ENCODE data around the gene MYD88.
A peak's percentile ranks its signal among the peaks of the same experiment; 100 is the strongest.

MYD88 gene

DNA sequence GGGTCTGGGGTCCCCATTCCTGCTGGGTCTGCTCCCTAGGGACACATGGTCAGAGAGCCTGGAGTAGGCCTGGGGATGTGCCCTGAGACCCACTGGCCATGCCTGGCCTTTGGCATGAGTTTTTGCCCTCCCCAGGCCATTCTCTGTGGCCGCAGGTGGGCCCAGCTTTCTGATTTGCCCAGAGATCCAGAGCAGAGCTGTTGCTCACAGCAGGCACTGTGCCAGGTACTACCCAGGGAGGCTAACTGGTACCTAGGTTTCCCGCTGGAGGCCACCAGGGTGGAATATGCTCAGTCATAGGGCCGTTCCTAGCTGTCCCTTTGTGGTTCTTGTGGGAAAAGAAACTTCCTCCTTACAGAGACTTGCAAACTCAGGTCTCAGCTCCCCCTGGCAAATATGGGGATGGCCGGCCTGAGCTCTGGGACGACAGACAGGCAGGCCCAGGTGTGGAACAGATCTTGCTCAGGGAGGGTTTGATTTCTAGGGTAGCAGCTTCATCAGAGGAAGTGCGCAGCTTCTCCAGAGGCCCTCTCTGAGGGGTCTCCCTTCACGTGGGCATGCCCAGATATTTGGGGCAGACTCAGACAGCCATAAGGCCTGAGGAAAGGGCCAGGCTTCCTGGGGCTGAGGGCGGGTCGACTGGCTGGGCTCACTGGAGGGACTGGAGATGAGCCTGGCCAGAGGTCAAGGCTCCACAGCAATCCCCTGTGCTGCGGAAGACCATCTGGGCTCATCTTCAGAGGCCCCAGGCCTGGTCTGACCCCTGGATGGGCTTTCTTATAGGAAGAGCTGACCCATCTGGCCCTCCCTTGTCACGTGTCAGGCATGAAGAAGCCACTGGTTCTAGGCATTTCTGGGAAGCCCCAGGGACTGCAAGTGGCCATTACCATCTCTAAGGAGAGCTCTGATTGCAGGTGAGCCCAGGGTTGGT is 29.5 kb upstream of the MYD88 start:
- DNase-seq: no peak
- no peak overlapping the region for H3K27ac Mint-ChIP-seq

DNA sequence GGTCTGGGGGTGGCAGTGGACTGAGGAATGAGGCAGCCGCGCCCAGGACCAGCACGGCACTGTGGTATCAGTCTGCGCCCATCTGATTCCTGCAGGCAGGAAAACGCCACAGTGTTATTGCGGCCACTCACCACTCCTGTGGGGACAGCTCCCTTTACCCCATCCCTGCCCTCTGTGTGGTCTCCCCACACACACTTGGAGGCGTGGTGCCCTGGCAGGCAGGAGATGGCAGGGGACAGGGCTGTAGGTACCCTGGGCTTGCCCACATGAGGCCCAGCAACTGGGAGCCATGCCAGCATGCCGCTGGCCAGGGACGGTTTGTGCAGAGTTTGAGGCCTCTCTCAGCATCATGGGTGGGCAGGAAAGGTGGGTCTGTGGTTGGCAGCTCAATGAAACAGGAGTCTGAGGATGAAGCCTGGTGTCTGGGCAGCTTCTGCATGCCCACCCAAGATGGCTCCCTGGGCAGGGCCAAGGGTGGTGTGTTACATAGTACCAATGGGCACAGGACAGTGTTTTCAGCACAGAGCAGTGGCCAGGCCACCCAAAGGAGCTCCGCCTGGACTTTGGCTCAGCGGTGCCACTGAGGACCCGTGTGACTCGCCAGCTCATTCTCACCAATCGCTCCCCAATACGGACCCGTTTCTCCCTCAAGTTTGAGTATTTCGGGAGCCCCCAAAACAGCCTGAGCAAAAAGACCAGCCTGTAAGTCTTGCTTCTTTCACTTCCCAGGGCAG is 28.7 kb upstream of the MYD88 start:
- H3K4me3 Mint-ChIP-seq: no peak overlapping the region
- no peak overlapping the region for H3K27ac Mint-ChIP-seq
- no peaks in the 10 kb centered on the region for H3K36me3 Mint-ChIP-seq
- peaks cover 2% of the 10 kb centered on the region for H3K9me3 Mint-ChIP-seq
- no peak for DNase-seq
- H3K27me3 Mint-ChIP-seq: peaks cover 1% of the 10 kb centered on the region
- CTCF ChIA-PET: interaction anchor here (0.6 to 1.5 kb wide), 2 partner anchors 8 to 237 kb away, joined by 3 to 5 read pairs; partner anchors contain the start of gene XYLB
- no peaks in the 10 kb centered on the region for H3K4me1 Mint-ChIP-seq

More for the DNA sequence above, 29.5 kb upstream of the MYD88 start:
- Mint-ChIP-seq H3K4me1 (no peaks in the 10 kb centered on the region), H3K4me3 (no peak overlapping the region), H3K36me3 (no peaks in the 10 kb centered on the region), H3K27me3 (peaks cover 3% of the 10 kb centered on the region), H3K9me3 (peaks cover 2% of the 10 kb centered on the region)
- CTCF ChIA-PET: interaction anchor here (0.6 to 1.5 kb wide), 3 partner anchors 9 to 238 kb away, joined by 3 to 5 read pairs (median 3); partner anchors contain the start of gene XYLB

DNA sequence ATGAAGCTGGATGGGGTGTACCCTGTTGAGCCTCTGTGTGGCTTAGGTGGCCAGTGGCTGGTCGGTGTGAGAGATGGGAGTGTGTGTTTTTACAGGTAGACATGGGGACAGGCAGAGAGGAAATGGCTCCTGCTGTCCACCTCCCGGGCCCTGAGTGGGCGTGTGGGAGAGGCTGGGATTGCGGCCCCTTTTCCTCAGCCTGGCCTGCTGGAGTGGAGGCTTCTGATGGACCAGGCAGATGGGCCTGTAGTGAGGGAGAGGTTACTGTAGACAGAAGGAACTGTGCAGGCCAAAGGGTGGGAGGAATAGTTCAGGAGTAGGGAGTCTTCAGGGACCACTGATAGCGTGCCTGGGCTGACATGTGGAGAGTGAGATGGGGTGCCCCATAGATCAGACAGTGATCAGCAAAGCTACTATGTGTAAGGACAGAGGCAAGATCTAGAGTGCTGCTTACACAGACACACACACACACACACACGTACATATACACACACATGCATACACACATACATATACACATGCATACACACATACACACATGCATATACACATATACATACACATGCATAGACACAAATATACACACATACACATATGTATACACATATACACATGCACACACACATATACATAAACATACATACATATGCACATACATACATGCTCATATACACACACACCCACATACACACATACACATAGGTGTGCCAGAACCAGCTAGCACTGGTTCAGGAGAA is 28.0 kb upstream of the MYD88 start:
- Mint-ChIP-seq H3K27me3 (peaks cover 4% of the 10 kb centered on the region), H3K27ac (no peak overlapping the region), H3K9me3 (no peaks in the 10 kb centered on the region), H3K36me3 (no peaks in the 10 kb centered on the region), H3K4me1 (no peaks in the 10 kb centered on the region), H3K4me3 (no peak overlapping the region)
- no peak for DNase-seq
- CTCF ChIA-PET: interaction anchor here (0.9 kb wide), 1 partner anchor 136 kb away, joined by 3 read pairs; no protein-coding TSS in a partner anchor

DNA sequence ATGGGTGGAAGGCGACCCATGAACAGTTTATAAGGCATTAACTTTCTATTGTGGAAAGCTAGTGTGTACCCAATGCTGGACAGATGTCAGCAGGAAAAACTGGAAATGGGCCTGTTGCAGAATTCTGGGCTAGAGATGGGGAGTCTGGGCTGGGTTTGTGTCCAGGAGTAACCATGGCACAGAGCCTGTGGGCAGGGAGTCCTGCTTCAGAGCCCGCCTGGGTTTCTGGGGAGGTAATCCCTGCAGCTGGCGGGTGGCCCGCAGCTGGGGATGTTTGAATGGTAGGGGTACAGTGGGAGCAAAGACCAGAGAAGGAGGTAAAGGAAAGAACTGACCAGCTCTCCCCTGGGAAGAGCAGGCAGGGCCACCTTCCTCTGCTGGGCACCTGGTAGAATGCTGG is 27.3 kb upstream of the MYD88 start:
- no peaks in the 10 kb centered on the region for H3K36me3 Mint-ChIP-seq
- no peak for DNase-seq
- H3K27me3 Mint-ChIP-seq: peaks cover 6% of the 10 kb centered on the region
- no peaks in the 10 kb centered on the region for H3K4me1 Mint-ChIP-seq
- H3K27ac Mint-ChIP-seq: no peak overlapping the region
- no peaks in the 10 kb centered on the region for H3K9me3 Mint-ChIP-seq
- CTCF ChIA-PET: interaction anchor here (0.9 kb wide), 1 partner anchor 136 kb away, joined by 3 read pairs; no protein-coding TSS in a partner anchor
- no peak overlapping the region for H3K4me3 Mint-ChIP-seq

DNA sequence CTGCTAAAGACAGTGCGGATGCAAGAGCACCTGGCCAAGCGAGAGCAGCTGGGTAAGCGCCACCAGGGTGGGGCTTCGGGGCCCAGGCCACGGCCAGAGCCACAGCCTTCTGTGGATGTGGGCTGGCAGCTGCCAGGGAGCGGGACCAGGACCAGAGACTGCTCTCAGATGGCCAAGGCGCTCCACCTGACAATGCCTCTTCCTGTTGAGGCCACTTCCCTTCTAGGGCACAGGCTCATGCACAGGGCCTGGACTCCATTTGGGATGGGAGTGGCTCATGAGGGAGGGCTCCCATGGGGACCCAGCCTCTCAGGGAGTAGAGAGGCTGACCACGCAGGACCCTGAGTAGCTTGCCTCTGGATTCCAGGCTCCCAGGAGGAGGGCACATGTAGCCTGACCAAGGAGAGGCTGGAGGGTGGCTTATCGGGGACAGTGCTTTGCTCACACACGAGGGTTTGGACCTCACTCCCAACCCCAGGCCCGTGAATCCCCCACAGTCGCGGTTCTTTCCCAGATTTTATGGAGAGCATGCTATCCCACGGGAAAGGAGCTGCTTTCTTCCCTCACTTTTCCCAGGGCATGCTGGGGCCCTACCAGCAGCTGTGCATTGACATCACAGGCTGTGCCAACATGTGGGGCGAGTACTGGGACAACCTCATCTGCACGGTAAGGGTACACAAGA is 26.6 kb upstream of the MYD88 start:
- Mint-ChIP-seq H3K4me1 (no peaks in the 10 kb centered on the region), H3K4me3 (no peak overlapping the region), H3K27me3 (peaks cover 6% of the 10 kb centered on the region), H3K36me3 (no peaks in the 10 kb centered on the region), H3K27ac (no peak overlapping the region), H3K9me3 (no peaks in the 10 kb centered on the region)
- no peak for DNase-seq
- CTCF ChIA-PET: no interaction called here

DNA sequence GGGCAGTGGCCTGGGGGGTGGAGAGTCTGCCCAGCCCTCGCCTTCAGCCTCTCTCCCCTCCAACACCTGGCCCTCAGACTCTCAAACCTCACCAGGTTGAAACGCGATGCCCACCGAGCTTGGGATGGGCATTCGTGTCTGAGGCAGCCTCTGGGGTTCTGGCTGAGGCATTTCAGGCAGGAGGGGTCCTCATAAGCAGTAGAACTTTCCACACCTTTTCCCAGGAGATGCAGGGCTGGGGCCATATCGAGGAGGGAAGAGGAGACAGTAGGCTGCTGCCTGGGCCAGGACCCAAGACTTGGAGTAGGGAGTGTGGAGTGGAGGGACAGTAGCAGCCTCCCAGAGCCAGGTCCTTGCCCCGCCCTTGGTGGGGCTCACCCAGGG is 26.1 kb upstream of the MYD88 start:
- Mint-ChIP-seq H3K27me3 (peaks cover 6% of the 10 kb centered on the region), H3K4me1 (no peaks in the 10 kb centered on the region), H3K4me3 (no peak overlapping the region), H3K27ac (no peak overlapping the region), H3K36me3 (no peaks in the 10 kb centered on the region), H3K9me3 (no peaks in the 10 kb centered on the region)
- CTCF ChIA-PET: no interaction called here
- DNase-seq: no peak

DNA sequence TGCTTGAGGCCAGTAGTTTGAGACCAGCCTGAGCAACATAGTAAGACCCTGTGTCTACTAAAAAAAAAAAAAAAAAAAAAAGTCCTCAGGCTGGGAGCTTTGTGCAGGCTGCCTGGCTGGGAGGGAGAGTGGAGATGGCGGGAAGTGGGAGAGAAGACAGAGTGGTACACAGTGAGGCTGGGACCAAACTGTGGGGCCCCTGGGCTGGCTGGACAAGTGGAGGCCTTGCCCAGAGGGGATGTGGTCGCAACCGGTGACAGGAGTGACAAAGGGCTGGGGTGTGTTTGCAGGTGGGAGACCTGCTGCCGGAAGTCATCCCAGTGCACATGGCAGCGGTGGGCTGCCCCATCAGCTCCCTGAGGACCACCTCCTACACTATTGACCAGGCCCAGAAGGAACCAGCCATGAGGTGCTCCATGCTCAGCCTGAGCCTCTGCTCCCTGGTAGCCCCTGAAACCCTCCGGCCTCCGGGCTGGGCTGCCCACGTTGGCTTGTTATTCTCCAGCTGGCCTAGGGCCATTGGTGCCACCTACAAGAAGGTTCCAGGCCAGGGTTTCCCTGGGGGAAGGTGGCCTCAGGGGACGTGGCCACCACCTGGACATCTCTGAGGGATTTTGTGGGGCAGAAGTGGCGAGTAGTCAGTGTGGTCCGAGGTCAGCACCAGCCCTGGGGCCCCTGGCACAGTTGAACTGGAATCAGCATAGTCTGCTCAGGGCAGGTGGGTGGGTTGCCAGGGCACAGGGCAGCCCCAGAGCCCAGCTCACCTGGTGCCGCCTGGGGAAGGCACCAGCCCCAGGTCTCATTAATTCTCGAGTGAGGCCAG is 24.2 kb upstream of the MYD88 start:
- no peak overlapping the region for H3K27ac Mint-ChIP-seq
- peaks cover 6% of the 10 kb centered on the region for H3K27me3 Mint-ChIP-seq
- H3K36me3 Mint-ChIP-seq: peaks cover 8% of the 10 kb centered on the region
- H3K9me3 Mint-ChIP-seq: no peaks in the 10 kb centered on the region
- peaks cover 3% of the 10 kb centered on the region for H3K4me1 Mint-ChIP-seq
- CTCF ChIA-PET: no interaction called here
- H3K4me3 Mint-ChIP-seq: no peak overlapping the region
- no peak for DNase-seq

DNA sequence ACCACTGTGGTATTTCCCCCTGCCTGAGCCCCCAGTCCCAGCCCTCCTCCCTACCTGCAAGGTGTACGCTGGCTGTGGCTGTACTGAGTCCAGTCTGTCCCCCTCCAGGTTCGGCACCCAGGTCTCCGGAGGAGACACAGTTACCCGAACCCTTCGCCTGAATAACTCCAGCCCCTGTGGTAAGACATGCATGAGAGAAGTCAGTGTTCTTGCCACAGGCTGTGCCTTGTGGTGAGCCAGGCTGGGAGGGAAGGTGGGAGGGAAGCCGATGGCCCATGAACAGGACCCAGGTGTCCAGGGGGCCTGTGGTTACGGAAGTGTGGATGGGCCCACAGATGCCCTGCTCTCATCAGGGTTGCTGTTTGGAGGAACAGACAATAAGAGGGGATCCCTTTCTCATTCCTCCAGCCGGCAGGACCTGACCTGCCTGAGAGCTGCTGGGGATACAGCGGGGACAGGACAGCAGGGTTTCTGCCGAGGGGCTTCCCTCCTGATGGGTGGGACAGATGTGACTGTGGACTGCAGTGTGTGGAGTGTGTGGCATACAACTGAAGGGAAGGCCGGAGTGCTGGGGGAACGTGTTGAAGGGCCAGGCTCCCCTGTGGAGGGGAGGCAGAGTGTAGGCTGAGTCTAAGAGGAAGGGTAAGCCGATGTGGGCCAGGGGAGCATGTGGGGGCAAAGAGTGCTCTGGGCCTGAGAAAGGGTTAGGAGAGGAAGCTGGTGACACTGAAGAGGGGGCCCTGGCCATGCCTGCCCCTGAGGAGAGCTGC is 23.4 kb upstream of the MYD88 start:
- H3K4me3 Mint-ChIP-seq: no peak overlapping the region
- peak overlapping the region; percentile 33 for H3K27ac Mint-ChIP-seq
- H3K9me3 Mint-ChIP-seq: no peaks in the 10 kb centered on the region
- DNase-seq: no peak
- CTCF ChIA-PET: interaction anchor here (1.3 to 7.6 kb wide), 4 partner anchors 230 to 372 kb away, joined by 3 to 76 read pairs (median 15); partner anchors contain the start of gene XYLB
- peaks cover 3% of the 10 kb centered on the region for H3K4me1 Mint-ChIP-seq
- H3K27me3 Mint-ChIP-seq: peaks cover 6% of the 10 kb centered on the region
- peaks cover 10% of the 10 kb centered on the region for H3K36me3 Mint-ChIP-seq

DNA sequence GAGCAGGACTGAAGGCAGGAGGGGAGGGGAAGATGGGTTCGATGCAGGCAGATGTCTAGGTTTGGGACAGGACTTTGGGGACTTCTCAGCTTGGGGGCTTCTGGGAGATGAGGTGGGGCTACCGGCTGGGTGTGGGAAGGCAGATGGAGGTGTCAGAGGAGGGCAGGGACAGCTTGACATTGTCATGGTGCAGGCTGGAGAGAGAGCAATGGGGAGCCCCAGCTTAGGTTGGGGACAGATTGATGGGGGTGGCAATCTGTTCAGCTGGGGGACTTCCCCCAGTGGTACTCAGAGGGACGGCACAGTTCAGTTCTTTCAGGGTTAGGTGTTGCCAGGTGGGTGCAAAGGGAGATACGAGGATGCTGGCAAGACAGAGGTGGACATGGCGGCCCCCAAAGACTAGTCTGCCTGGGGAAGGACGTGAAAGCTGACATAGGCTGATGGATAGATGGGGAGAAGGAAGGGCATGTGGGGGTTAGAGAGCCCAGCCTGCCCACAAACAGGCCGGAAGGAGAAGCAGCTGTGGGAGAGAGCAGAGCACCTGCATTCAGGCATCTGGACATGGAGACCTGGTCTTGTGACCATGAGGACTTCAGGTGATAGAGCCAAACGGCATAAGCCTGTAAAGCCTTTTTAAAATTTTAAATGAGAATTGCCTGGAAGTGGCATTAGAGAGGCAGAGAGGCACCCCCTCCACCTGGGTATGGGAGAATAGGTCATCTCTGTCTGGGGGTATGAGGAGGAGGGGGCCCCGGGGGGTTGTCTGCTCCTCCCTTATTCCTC is 22.6 kb upstream of the MYD88 start:
- H3K27ac Mint-ChIP-seq: peak overlapping the region; percentile 33

DNA sequence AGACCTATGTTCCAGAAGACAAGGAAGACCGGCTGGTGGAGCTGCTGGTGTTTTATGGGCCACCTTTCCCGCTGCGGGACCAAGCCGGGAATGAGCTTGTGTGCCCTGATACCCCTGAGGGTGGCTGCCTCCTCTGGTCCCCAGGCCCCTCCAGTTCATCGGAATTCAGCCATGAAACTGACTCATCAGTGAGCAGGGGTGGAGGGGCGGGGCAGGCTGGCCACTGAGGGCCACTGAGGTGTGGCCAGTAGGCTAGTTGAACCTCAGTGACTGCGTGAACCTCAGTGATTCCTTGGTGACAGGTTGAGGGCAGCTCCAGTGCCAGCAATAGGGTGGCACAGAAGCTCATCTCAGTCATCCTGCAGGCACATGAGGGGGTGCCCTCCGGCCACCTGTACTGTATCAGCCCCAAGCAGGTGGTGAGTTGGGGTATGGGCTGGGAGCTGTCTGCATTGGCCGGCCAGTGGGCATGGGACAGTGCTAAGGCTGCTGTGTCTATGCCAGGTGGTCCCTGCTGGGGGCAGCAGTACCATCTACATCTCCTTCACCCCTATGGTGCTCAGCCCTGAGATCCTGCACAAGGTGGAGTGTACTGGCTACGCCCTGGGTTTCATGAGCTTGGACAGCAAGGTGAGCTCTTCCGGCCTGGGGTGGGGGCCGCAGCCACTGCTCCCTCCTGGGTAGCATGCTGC is 21.8 kb upstream of the MYD88 start:
- H3K27me3 Mint-ChIP-seq: peaks cover 6% of the 10 kb centered on the region
- peak; percentile 20 for DNase-seq
- peaks cover 18% of the 10 kb centered on the region for H3K36me3 Mint-ChIP-seq
- no peak overlapping the region for H3K4me3 Mint-ChIP-seq
- H3K9me3 Mint-ChIP-seq: no peaks in the 10 kb centered on the region
- peaks cover 3% of the 10 kb centered on the region for H3K4me1 Mint-ChIP-seq
- no peak overlapping the region for H3K27ac Mint-ChIP-seq
- CTCF ChIA-PET: interaction anchor here (1.1 to 7.6 kb wide), 10 partner anchors 13 to 371 kb away, joined by 3 to 76 read pairs (median 3); partner anchors contain the start of gene XYLB

More for the DNA sequence above, 22.6 kb upstream of the MYD88 start:
- peaks cover 15% of the 10 kb centered on the region for H3K36me3 Mint-ChIP-seq
- H3K4me1 Mint-ChIP-seq: peaks cover 3% of the 10 kb centered on the region
- H3K9me3 Mint-ChIP-seq: no peaks in the 10 kb centered on the region
- DNase-seq: peak; percentile 14
- peaks cover 6% of the 10 kb centered on the region for H3K27me3 Mint-ChIP-seq
- no peak overlapping the region for H3K4me3 Mint-ChIP-seq
- CTCF ChIA-PET: interaction anchor here (1.3 to 7.6 kb wide), 6 partner anchors 14 to 372 kb away, joined by 3 to 76 read pairs (median 22); partner anchors contain the start of gene XYLB

DNA sequence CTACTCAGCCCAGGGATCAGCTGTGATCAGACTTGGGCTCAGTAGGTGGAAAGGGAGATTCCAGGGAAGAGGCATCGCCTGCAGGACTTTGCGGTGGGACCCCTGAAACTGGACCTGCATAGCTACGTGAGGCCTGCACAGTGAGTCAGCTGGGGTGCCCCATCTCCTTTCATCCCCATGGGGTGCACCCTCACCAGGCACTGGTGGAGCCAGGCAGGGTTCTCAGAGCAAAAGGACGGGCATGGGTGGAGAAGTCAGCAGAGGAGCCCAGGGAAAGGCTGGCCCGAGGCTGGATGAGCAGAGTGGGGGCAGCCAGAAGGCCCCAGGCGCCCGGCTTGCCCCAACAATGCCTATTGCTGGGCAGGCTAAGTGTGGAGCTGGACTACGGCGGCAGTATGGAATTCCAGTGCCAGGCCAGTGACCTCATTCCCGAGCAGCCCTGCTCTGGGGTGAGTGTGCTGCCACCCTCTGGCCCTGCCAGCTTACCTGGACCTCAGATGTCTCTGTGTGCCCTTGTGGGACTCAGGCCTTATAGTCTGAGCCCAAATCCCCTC is 21.2 kb upstream of the MYD88 start:
- peaks cover 3% of the 10 kb centered on the region for H3K4me1 Mint-ChIP-seq
- peaks cover 6% of the 10 kb centered on the region for H3K27me3 Mint-ChIP-seq
- H3K36me3 Mint-ChIP-seq: peaks cover 21% of the 10 kb centered on the region
- H3K4me3 Mint-ChIP-seq: no peak overlapping the region
- H3K27ac Mint-ChIP-seq: no peak overlapping the region
- peak; percentile 18 for DNase-seq
- H3K9me3 Mint-ChIP-seq: no peaks in the 10 kb centered on the region
- CTCF ChIA-PET: interaction anchor here (0.7 to 7.6 kb wide), 14 partner anchors 8 to 380 kb away, joined by 3 to 76 read pairs (median 3); partner anchors contain the start of genes ACAA1, SLC22A13 and XYLB
